Activated CD8-positive, alpha-beta memory T cell treated with anti-CD3 and anti-CD28 coated beads, Interleukin-2, amount 50 U/mL, for 1 hour (primary cell): ENCODE data around the gene CEMIP.
A peak's percentile ranks its signal among the peaks of the same experiment; 100 is the strongest.
"Not testable (repeated sequence)": the region's sequence is repeated elsewhere in the genome, so short reads cannot be mapped to it uniquely, and the experiment has no call there.

Source experiments
- DNase-seq: peaks from one replicate; pipeline ENCODE4 v3.0.0-alpha.2; 2020; ENCODE audit errors: extremely low read depth

CEMIP gene

GRCh38 chr15:80761754-80762153 is 17.4 kb upstream of the CEMIP start:
- DNase-seq = no peak

DNA sequence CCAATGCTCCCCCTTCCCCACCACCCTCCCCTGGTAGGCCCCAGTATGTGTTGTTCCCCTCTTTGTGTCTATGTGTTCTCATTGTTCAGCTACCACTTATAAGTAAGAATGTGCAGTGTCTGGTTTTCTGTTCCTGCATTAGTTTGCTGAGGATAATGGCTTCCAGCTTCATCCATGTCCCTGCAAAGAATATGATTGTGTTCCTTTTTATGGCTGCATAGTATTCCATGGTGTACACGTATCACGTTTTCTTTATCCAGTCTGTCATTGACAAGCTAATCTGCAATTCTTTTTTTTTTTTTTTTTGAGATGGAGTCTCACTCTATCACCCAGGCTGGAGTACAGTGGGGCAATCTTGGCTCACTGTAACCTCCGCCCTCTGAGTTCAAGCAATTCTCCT is 15.9 kb upstream of the CEMIP start:
- not testable (repeated sequence) for DNase-seq

GRCh38 chr15:80764535-80764934 is 14.6 kb upstream of the CEMIP start:
- DNase-seq = no peak

DNA sequence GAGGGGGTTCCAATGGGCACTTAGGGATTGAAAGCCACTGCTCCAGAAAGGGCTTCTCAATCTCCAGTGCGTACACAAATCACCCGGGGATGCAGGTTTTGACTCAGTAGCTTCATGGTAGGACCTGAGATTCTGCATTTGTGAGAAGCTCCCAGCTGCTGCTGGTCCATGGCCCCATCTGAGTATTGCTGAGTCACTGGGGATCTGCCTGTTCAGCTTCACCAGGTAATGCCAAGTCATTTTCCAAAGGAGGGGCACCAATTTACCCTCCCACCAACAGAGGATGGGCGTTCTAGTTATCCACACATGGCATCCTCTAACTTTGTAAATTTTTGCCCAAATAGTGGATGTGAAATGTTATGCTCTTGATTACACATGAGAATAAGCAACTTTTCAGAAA is 12.9 kb upstream of the CEMIP start:
- no peak for DNase-seq

DNA sequence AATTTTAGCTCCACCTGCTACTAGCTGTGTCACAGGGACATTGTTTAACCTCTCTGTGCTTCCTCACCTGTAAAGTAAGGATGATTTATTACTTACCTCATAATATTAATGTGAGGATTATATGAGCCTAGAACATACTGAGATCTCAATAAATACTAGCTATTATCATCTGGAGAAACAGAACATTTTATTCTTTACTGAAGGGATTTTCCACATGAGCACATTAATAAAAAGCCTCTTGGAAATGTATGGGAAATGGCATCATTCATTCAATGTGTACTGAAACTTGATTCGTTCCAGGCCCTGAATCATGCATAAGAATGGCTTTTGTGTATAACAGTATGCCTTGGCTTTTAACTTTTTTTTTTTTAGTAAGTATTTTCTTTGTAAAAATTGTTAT is 11.0 kb upstream of the CEMIP start:
- no peak for DNase-seq

DNA sequence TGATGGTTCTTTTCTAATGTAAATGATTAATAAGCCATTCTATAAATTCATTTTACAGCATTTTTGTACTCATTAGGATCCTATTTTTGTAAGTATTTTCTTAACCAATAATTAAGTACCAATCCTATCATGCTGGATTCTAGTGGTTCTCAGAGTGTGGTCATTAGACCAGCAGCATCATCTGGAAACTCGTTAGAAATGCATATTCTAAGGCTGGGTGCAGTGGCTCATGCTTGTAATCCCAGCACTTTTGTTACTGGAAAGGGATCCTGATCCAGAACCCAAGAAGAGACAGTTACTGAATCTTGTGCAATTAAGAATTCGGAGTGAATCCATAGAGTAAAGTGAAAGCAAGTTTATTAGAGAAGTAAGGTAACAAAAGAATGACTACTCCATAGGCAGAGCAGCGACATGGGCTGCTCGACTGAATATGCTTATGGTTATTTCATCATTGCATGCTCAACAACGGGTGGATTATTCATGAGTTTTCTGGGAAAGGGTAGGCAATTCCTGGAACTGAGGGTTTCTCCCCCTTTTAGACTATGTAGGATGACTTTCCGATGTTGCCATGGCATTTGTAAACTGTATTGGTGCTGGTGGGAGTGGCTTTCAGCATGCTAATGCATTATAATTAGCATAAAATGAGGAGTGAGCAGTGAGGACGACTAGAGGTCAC is 9.9 kb upstream of the CEMIP start:
- DNase-seq = no peak

DNA sequence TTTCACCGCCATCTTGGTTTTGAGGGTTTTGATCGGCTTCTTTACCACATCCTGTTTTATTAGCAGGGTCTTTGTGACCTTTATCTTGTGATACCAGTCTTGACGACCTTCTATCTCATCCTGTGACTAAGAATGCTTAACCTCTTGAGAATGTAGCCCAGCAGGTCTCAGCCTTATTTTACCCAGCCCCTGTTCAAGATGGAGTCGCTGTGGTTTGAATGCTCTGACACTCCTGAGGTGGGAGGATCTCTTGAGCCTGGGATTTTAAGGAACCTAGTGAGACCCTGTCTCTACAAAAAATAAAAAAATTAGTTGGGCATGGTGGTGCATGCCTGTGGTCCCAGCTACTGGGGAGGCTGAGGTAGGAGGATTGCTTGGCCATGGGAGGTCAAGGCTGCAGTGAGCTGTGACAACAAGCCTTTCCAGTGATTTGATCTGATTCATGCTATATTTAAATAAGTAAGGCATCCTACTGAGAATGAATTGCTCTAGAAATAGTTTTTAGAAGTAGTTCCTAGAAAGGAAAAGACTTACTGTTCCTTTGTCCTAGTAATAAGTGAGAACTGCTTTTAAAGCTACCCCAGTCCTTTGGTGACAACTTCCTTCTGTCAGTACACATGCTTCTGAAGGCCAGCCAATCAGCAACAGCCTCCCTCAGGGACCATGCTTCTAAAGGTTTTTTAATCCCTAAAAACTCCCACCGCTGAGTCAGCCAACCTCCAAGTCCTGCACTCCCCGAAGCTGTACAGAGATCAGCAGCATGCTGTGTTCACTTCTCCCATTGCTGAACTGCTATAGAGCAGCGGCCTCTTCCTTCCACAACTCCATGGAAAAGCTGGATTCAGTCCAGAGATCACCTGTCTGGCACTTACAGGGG is 9.1 kb upstream of the CEMIP start:
- DNase-seq = no peak

DNA sequence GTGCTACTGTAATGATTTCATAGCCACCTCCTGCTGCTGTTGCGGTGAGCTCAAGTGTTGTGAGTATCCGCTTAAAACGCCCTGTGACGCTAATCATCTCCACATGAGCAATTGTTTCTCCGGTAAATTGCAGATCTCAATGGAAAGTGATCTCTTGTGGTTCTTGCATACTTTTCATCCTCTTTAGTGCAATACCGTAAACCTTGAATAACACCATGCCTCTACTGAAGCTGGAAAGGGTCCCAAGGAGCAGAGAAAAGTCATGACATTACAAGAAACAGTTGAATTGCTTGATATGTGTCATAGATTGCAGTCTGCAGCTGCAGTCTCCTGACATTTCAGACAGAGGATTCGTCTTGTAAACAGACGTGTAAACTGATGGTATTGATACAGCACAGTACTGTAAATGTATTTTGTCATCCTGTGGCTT is 6.0 kb upstream of the CEMIP start:
- DNase-seq = no peak

DNA sequence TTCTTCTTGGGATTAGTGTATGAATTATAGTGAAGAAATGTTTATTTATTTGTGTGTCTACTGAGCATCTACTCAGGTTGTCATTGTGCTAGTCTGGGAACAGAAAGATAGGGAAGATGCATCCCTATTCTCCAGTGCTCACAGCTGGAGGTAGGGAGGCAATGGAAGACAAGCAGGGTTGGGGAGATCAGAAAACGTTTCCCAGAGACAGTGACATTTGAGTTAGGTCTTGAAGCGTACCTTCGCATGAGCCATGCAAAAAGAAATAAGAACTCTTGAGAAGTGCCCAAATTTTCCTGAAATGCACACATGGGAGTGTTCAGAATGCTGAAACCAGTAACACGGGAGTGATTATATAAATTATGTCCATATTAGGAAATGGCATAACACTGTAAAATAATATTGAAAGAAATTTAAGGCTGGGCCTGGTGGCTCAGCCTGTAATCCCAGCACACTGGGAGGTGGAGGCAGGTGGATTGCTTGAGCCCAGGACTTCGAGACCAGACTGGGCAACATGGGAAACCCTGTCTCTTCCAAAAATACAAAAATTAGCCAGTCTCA is 5.3 kb upstream of the CEMIP start:
- DNase-seq = no peak

DNA sequence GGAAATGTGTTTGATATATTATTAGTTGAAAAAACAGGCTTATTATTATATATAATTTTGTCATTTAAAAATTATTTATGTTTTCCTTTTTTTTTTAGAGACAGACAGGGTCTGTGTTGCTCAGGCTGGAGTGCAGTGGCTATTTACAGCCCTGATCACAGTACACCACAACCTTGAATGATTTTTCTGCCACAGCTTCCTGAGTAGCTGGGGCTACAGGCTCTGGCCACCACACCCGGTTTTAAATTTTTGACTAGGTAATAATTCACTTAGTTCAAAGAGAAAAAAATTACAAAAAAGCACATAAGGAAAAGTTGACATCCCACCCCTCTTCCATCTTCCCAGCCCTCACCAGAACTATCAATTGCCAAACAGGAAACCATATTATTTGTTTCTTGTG is 4.7 kb upstream of the CEMIP start:
- no peak for DNase-seq

GRCh38 chr15:80775338-80775737 is 3.8 kb upstream of the CEMIP start:
- DNase-seq = no peak

- peak; percentile 5 for DNase-seq
Measured at GRCh38 chr15:80776420-80777045, 2.6 kb upstream of the CEMIP start.

GRCh38 chr15:80777137-80777536 is 2.0 kb upstream of the CEMIP start:
- no peak for DNase-seq

DNA sequence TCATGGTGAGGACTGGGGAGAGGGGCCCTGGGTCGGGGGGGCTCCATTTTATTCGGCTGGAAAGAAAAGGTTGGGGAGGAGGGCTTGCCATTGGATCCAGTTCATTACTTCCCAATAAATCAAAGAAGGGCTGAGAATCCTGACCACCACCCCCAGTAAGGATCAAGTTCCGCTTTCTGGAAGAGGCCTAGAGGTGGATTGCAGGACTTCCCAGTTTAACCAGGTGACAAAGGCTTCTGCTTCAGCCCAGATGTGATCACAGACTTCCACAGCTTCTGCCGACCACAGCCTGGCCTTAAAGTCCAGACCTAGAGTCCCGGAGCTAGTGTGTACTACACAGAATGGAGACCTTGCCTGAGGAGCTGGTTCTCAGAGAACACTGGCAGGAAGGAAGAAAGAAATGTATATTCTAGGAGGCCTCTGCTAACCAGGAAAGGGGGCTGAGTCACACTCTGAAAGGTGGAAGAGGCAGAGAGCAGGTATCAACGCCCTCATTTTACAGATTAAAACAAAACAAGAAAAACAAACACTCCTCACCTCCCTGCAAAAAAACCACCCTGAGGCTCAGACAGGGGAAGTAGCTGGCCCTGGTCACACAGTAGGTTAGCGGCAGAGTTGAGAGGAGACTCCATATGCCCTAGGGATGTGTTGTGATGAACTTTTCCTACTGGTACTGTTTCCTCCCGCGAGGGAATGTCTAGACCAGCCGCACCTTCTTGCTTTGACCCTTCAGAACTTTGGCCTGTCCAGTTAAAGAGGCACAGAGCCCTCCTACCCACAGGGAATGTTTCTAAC is 1.1 kb upstream of the CEMIP start:
- DNase-seq = no peak

DNA sequence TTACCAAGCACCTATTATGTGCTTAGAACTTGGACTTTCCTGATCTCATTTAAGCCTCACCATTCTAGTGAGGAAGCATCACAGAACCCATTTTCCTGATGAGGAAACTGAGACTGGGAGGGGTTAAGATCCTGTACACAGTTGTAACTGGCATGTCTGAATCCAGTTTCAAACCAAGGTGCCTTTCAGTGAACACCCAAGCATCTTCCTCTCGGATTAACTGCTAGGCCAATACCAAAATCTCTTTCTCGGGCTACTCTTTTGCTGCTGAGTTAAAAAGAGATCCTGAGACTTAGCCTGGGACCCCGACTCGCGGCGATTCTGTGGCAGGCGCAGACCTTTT is 578 bp upstream of the CEMIP start:
- no peak for DNase-seq

GRCh38 chr15:80779658-80780415 is 667 bp downstream of the CEMIP start:
- no peak for DNase-seq

- no peak for DNase-seq
Measured at GRCh38 chr15:80780416-80781221, 1.4 kb downstream of the CEMIP start.

GRCh38 chr15:80783260-80783659 is 4.1 kb downstream of the CEMIP start:
- no peak for DNase-seq

DNA sequence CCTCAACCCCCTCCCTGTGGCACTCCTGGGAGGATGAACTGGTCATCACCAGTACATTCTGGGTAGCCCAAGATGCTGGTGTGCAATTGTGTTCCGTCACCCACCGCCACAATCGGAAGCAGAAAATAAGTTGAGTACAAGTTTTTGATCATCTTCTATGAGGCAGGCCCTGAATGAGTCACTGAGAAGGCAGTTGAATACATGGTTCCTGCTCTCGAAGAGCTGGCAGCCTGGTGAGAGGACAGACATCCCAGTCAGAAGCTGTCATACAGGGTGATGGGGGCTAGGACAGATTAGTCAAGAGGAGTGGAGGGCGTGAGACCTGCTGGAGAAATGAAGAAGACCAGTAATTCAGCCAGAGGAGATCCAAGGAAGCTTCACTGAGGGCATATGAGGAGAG is 6.2 kb downstream of the CEMIP start:
- no peak for DNase-seq

DNA sequence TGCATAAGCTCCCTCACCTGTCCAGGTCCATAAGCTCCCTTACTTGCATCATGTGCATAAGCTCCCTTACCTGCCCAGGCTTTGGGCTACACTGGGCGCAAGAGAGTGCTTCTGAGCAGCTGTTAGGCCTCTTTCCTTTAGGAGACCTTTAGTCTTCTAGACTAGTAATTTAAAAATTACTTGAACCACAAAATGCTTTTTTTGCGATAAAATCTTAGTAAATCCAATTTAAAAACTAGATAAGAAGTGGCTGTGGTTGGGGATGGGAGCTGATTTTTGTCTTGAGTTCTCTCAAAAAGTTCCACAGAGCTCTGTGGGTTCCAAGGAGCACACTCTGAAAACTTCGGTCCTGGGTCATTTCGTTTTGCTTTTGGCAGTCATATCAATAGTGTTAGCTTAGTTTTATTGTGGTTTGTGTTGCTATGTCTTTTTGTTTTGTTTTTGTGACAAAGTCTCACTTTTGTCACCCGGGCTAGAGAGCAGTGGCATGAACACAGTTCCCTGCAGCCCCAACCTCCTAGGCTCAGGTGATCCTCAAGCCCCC is 6.7 kb downstream of the CEMIP start:
- DNase-seq = no peak
